K562 (cell line): ENCODE data around the gene UTP4. TPM values are rescaled to one million over a fixed set of nuclear protein-coding genes. Genes with fewer than 3 reads are reported as not detected.

ENCODE experiments used
- ATF2 ChIP-seq: sonication (generic); formaldehyde crosslinking; IDR thresholded peaks from 2 replicates; pipeline ENCODE4 v1.8.1; 2022; ENCODE audit warnings: missing genetic modification reagents
- ATF6 ChIP-seq: sonication (generic); formaldehyde crosslinking; IDR thresholded peaks from 2 replicates; pipeline ENCODE4 v1.4.0; 2020; ENCODE audit warnings: mild to moderate bottlenecking, missing genetic modification reagents
- DNMT1 ChIP-seq: fragments of 450-650 bp; IDR thresholded peaks from 2 replicates; pipeline ENCODE4 v1.6.1; 2016; ENCODE audit warnings: antibody characterized with exemption, mild to moderate bottlenecking
- GATAD2A ChIP-seq: fragments of 450-650 bp; IDR thresholded peaks from 2 replicates; pipeline ENCODE4 v1.6.1; 2017
- GTF3C2 ChIP-seq: IDR thresholded peaks from 3 replicates; pipeline ENCODE4 v1.6.1; 2011; ENCODE audit warnings: borderline replicate concordance, mild to moderate bottlenecking, moderate library complexity; ENCODE audit not compliant: insufficient read length; ENCODE audit errors: extremely low read depth
- PKNOX1 ChIP-seq: fragments of 450-650 bp; IDR thresholded peaks from 2 replicates; pipeline ENCODE4 v1.6.1; 2016
- POLR2AphosphoS2 ChIP-seq: IDR thresholded peaks from 2 replicates; pipeline ENCODE4 v1.6.1; 2012; ENCODE audit warnings: low read length, improper control_type of control experiment
- SMAD3 ChIP-seq: fragments of 450-650 bp; formaldehyde crosslinking; conservative IDR thresholded peaks from 2 replicates; pipeline ENCODE4 v1.4.0; 2020; ENCODE audit warnings: mild to moderate bottlenecking
- ZNF407 ChIP-seq: fragments of 450-650 bp; IDR thresholded peaks from 2 replicates; pipeline ENCODE4 v1.6.1; 2016; ENCODE audit warnings: low read depth
- ZNF639 ChIP-seq, 2 experiments: fragments of 200-800 bp in 1 of 2; sonication (Bioruptor generic) in 1 of 2; sonication (generic) in 1 of 2; formaldehyde crosslinking in 1 of 2; IDR thresholded peaks in 1 of 2; conservative IDR thresholded peaks in 1 of 2; 2 replicates each; pipeline versions ENCODE4 v1.5.0 to v1.6.1; 2016 to 2020; ENCODE audit warnings: missing compliant biosample characterization in 1 of 2, missing genetic modification characterization in 1 of 2, missing genetic modification reagents in 1 of 2
- polyA plus RNA-seq, 8 experiments: library from polyadenylated mRNA; depleted of rRNA in 4 of 8; stranded (reverse) in 5 of 8; unstranded in 3 of 8; fragments of >200 nt; fragmentation: Nextera tagmentation in 2 of 8; fragmentation: Illumina TruSeq in 1 of 8; extraction: Ambion mirVana in 2 of 8; extraction: Trizol in 1 of 8; gene quantifications; 2 replicates each; pipeline versions ENCODE4 v1.2.1 to v1.2.3, GENCODE V29; 2011 to 2014; ENCODE audit warnings: inconsistent platforms in 1 of 8, missing spikeins in 1 of 8
- total RNA-seq, 7 experiments: library from RNA; depleted of rRNA in 6 of 7; stranded (reverse); fragments of >200 nt in 6 of 7; fragmentation: Illumina TruSeq in 2 of 7; extraction: Trizol in 2 of 7; gene quantifications; 2 replicates each; pipeline versions ENCODE4 v1.2.1 to v1.2.3, GENCODE V29; 2011 to 2021; ENCODE audit warnings: low replicate concordance in 1 of 7

UTP4 gene
- total and polyA plus RNA-seq, 9 of the 15 experiments (the other 6 are each of a cell fraction or from before 2014, with no cell fraction given): 46.1 to 203 (median 145) TPM

GRCh38 chr16:69217433-69217832, 85.0 kb downstream of the UTP4 start (continued):
- TF ChIP-seq ZNF639 (CRISPR knock-in tag; conservative IDR thresholded peaks at IDR 0.05 in 1 of 2, IDR thresholded peaks at IDR 0.05 in 1 of 2) (no peak), ATF6 (no peak), POLR2AphosphoS2 (no peak), PKNOX1 (no peak), ATF2 (CRISPR knock-in tag) (no peak), DNMT1 (no peak), SMAD3 (CRISPR knock-in tag) (no peak), GATAD2A (no peak), GTF3C2 (no peak), ZNF407 (no peak)
